Caco-2 (cell line): Measurements from ENCODE around the gene ADAM15. TPM values are rescaled to one million over a fixed set of nuclear protein-coding genes. Genes with fewer than 3 reads are reported as not detected.

ENCODE experiments used
- BruUV-seq: library from RNA; stranded (reverse); fragments of 400-500 nt; replicated peaks from 2 replicates; lab custom pipeline; 2021; lab: Mats Ljungman, UMichigan
- CTCF ChIA-PET: fragments of 300-600 bp; sonication (Branson Sonifier 250); formaldehyde crosslinking; loops from one replicate; lab custom pipeline; 2022; ENCODE audit warnings: antibody characterized with exemption; lab: Charles Lee
- POLR2A ChIA-PET: fragments of 300-600 bp; sonication (Branson Sonifier 250); formaldehyde crosslinking; loops from one replicate; lab custom pipeline; 2022; ENCODE audit warnings: antibody characterized with exemption; lab: Charles Lee
- DNase-seq, 2 experiments: peaks; one replicate each; pipeline versions ENCODE4 v3.0.0 to v3.0.0-alpha.2; 2020 to 2022
- H3K27me3 ChIP-seq: replicated peaks from 2 replicates; pipeline ENCODE4 v1.6.0; 2011; ENCODE audit warnings: low read length; ENCODE audit not compliant: control insufficient read depth, insufficient read depth
- H3K36me3 ChIP-seq: 2 replicates; pipeline ENCODE4 v1.5.1; 2011; ENCODE audit warnings: low read length; ENCODE audit not compliant: control insufficient read depth, insufficient read depth
- H3K4me1 ChIP-seq: fragments of 250-450 bp; sonication (Bioruptor Pico); 2 replicates; pipeline ENCODE4 v1.5.1; 2020; ENCODE audit warnings: mild to moderate bottlenecking
- H3K4me3 ChIP-seq: 2 replicates; pipeline ENCODE4 v1.5.1; 2011; ENCODE audit warnings: low read depth, mild to moderate bottlenecking, control low read depth, low read length
- H3K9me3 ChIP-seq: fragments of 250-450 bp; sonication (Bioruptor Pico); 2 replicates; pipeline ENCODE4 v1.5.1; 2020; ENCODE audit warnings: mild to moderate bottlenecking, moderate library complexity
- H3K27ac Mint-ChIP-seq: one replicate; pipeline ENCODE4 v1.8.0; 2022; ENCODE audit warnings: mixed read lengths; ENCODE audit not compliant: unreplicated experiment
- H3K27me3 Mint-ChIP-seq: one replicate; pipeline ENCODE4 v1.8.0; 2022; ENCODE audit warnings: mixed read lengths; ENCODE audit not compliant: insufficient read depth, unreplicated experiment
- H3K36me3 Mint-ChIP-seq: one replicate; pipeline ENCODE4 v1.8.0; 2022; ENCODE audit warnings: mild to moderate bottlenecking, mixed read lengths; ENCODE audit not compliant: insufficient read depth, unreplicated experiment
- H3K4me1 Mint-ChIP-seq: one replicate; pipeline ENCODE4 v1.8.0; 2022; ENCODE audit warnings: low read depth, mixed read lengths; ENCODE audit not compliant: unreplicated experiment
- H3K4me3 Mint-ChIP-seq: one replicate; pipeline ENCODE4 v1.8.0; 2022; ENCODE audit warnings: mild to moderate bottlenecking, moderate library complexity, mixed read lengths; ENCODE audit not compliant: unreplicated experiment
- H3K9me3 Mint-ChIP-seq: one replicate; pipeline ENCODE4 v1.8.0; 2022; ENCODE audit warnings: mixed read lengths; ENCODE audit not compliant: unreplicated experiment
- intact Hi-C: fragments of 100-400 bp; cut with micrococcal nuclease; formaldehyde crosslinking; loops from one replicate; pipeline ENCODE4 v1.10.0; 2022; ENCODE audit not compliant: unreplicated experiment
- total RNA-seq: library from RNA; stranded (reverse); gene quantifications from 2 replicates; pipeline ENCODE4 v1.2.3, GENCODE V29; 2022
- TF ChIP-seq, protein P1 (sequence below), 2 experiments: fragments of 200-600 bp in 1 of 2; IDR thresholded peaks; 1 replicate in 1 of 2; 2 replicates in 1 of 2; pipeline versions ENCODE4 v1.5.1 to v1.8.0; 2011 to 2022; ENCODE audit warnings: antibody characterized with exemption in 1 of 2, control low read depth in 1 of 2, inconsistent platforms in 1 of 2, low read depth in 1 of 2, low read length in 1 of 2, mild to moderate bottlenecking in 1 of 2, moderate library complexity in 1 of 2; ENCODE audit not compliant: insufficient read depth in 1 of 2, severe bottlenecking in 1 of 2, unreplicated experiment in 1 of 2

ADAM15 gene
- total RNA-seq, 1 experiment from 2014 or later: 44.0 TPM

DNA sequence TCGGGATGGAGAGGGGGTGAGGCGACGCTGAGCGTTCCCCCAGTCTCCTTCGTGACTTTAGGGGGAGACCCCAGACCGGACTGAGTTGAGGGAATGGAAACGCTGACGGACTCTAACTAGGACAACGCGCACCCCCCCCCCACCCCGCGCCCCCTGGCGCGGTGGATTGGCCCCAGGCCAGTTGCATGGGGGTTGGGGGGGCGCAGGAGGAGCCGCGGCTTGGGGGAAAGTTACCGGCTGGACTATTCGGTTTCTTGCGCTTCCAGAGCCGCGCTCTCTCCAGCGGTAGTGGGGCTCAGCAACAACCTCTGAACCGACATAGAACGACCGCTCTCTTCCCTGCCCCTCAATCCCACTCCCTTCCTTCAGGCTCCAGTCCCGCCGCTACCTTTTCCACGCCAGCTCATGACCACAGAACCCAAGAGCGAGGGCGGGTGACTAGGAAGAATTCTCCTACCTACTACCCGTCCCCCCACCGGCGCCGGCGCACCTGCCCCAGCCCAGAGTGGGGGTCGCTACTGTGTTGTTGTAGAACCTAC, 47.8 kb upstream of the ADAM15 start:
- no TSS peak for BruUV-seq

DNA sequence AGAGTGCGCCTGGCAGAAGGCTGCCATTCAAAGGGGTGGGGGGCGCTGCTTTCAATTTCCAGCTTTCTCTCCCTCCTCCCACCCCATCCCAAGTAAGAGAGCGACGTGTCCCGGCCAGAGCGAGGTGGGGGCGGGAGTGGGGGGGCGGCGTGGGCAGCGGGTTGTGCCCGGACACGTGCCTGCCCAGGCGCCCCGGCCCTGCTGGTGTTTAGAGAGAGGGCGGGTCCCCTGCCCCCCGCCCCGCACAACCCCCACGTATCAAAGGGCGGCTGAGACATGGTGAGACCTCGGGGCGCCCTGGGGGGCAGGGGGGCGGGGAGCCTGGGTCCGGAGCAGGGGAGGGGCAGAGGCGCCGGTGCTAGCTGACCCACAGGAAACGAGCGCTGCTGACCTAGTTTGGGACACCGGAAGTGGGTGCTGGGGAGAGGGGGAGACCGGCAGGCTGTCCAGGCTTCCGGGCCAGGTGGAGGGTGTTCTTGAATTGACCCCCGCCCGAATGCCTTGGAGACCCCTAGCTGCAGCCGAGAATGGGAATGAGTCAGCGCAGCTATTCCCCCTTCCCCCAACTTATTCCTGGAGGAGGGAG, 47.3 kb upstream of the ADAM15 start:
- DNase-seq: peak; percentile 58 to 76
- H3K4me1 Mint-ChIP-seq: peaks cover 20% of the 10 kb centered on the region
- H3K36me3 Mint-ChIP-seq: peaks cover 49% of the 10 kb centered on the region
- peak overlapping the region; percentile 98 for H3K4me3 ChIP-seq
- no peaks in the 10 kb centered on the region for H3K27me3 ChIP-seq
- TF ChIP-seq, protein P1, sequence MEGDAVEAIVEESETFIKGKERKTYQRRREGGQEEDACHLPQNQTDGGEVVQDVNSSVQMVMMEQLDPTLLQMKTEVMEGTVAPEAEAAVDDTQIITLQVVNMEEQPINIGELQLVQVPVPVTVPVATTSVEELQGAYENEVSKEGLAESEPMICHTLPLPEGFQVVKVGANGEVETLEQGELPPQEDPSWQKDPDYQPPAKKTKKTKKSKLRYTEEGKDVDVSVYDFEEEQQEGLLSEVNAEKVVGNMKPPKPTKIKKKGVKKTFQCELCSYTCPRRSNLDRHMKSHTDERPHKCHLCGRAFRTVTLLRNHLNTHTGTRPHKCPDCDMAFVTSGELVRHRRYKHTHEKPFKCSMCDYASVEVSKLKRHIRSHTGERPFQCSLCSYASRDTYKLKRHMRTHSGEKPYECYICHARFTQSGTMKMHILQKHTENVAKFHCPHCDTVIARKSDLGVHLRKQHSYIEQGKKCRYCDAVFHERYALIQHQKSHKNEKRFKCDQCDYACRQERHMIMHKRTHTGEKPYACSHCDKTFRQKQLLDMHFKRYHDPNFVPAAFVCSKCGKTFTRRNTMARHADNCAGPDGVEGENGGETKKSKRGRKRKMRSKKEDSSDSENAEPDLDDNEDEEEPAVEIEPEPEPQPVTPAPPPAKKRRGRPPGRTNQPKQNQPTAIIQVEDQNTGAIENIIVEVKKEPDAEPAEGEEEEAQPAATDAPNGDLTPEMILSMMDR (IDR thresholded peaks at IDR 0.05; ENCODE audit: insufficient read depth in 1 of 2, low read depth in 1 of 2, low read length in 1 of 2, severe bottlenecking in 1 of 2, unreplicated experiment in 1 of 2): no peak
- H3K9me3 Mint-ChIP-seq: no peaks in the 10 kb centered on the region
- H3K27me3 Mint-ChIP-seq: no peaks in the 10 kb centered on the region
- BruUV-seq: no TSS peak
- peaks cover 43% of the 10 kb centered on the region for H3K4me1 ChIP-seq
- intact Hi-C loops: loop anchor here (5.0 kb wide), 2 partner anchors 78 to 123 kb away; partner anchors contain the start of gene EFNA1
- peak overlapping the region; percentile 88 for H3K27ac Mint-ChIP-seq
- peak overlapping the region; percentile 96 for H3K4me3 Mint-ChIP-seq
- peaks cover 4% of the 10 kb centered on the region for H3K36me3 ChIP-seq
- ChIA-PET CTCF (interaction anchor here (0.5 to 3.2 kb wide), 3 partner anchors 14 to 23 kb away, joined by 5 to 16 read pairs (median 7); no protein-coding TSS in a partner anchor), POLR2A (interaction anchor here (1.0 to 2.3 kb wide), 2 partner anchors 30 to 47 kb away, joined by 3 to 7 read pairs; no protein-coding TSS in a partner anchor)
- no peaks in the 10 kb centered on the region for H3K9me3 ChIP-seq

More for the DNA sequence above, 47.8 kb upstream of the ADAM15 start:
- Histone ChIP-seq H3K4me3 (peak overlapping the region; percentile 98), H3K27me3 (no peaks in the 10 kb centered on the region), H3K36me3 (peaks cover 4% of the 10 kb centered on the region), H3K4me1 (peaks cover 39% of the 10 kb centered on the region), H3K9me3 (no peaks in the 10 kb centered on the region)
- H3K27ac Mint-ChIP-seq: peak overlapping the region; percentile 88
- POLR2A ChIA-PET: interaction anchor here (1.0 to 2.3 kb wide), 5 partner anchors 20 to 47 kb away, joined by 3 to 7 read pairs (median 5); partner anchors contain the start of gene FLAD1
- peak overlapping the region; percentile 96 for H3K4me3 Mint-ChIP-seq
- peaks cover 47% of the 10 kb centered on the region for H3K36me3 Mint-ChIP-seq
- peak in 1 of 2 experiments; percentile 42 for DNase-seq
- TF ChIP-seq, protein P1 (IDR thresholded peaks at IDR 0.05; ENCODE audit: insufficient read depth in 1 of 2, low read depth in 1 of 2, low read length in 1 of 2, severe bottlenecking in 1 of 2, unreplicated experiment in 1 of 2): no peak
- intact Hi-C loops: loop anchor here (5.0 kb wide), 2 partner anchors 79 to 124 kb away; partner anchors contain the start of gene EFNA1
- CTCF ChIA-PET: interaction anchor here (0.5 to 3.2 kb wide), 4 partner anchors 14 to 82 kb away, joined by 3 to 16 read pairs (median 4); no protein-coding TSS in a partner anchor
- H3K9me3 Mint-ChIP-seq: no peaks in the 10 kb centered on the region
- H3K4me1 Mint-ChIP-seq: peaks cover 23% of the 10 kb centered on the region
- H3K27me3 Mint-ChIP-seq: no peaks in the 10 kb centered on the region

DNA sequence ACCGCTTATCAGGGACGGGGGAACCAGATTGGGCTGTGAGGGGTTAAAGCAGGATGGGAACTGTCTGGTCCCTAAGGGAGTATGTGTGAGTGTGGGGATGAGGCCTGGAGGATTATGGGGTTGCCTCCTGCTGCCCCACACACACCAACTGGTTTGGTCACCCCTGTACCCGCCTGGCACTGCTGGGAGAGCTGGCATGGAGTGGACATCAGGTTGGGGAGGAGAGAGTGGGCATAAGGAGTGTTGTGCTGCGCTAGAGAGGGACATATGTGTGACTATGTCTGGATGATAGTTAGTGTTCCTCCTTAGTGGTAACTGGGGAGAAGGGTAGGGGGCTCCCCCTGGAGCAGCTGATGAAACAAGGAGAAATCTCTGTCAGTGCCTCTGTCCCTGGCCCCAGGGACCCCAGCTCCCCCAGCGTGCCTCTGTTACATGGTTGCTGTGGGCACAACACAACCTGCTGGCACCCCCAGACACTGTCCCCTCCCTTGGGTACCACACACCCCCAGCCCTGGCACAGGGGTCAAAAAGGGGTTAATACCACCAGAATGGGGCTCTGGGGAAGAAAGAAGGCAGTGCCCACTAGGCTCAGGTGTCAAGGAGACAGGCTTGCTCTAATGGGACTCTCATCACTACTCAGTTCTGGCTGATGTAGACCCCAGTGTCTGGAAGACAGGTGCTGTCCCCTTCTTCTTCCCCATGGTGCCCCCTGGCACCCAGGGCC, 46.6 kb upstream of the ADAM15 start:
- Mint-ChIP-seq H3K4me1 (peaks cover 18% of the 10 kb centered on the region), H3K4me3 (peak overlapping the region; percentile 96), H3K27me3 (no peaks in the 10 kb centered on the region), H3K36me3 (peaks cover 47% of the 10 kb centered on the region), H3K9me3 (no peaks in the 10 kb centered on the region), H3K27ac (peak overlapping the region; percentile 88)
- Histone ChIP-seq H3K4me1 (peaks cover 45% of the 10 kb centered on the region), H3K9me3 (no peaks in the 10 kb centered on the region), H3K36me3 (peaks cover 4% of the 10 kb centered on the region), H3K27me3 (no peaks in the 10 kb centered on the region), H3K4me3 (peak overlapping the region; percentile 98)
- TF ChIP-seq, protein P1 (IDR thresholded peaks at IDR 0.05; ENCODE audit: insufficient read depth in 1 of 2, low read depth in 1 of 2, low read length in 1 of 2, severe bottlenecking in 1 of 2, unreplicated experiment in 1 of 2): no peak
- BruUV-seq: TSS peak; percentile 5
- ChIA-PET POLR2A (no interaction called here), CTCF (interaction anchor here (3.2 kb wide), 1 partner anchor 13 kb away, joined by 16 read pairs; no protein-coding TSS in a partner anchor)
- no peak for DNase-seq
- intact Hi-C loops: loop anchor here (5.0 kb wide), 2 partner anchors 78 to 123 kb away; partner anchors contain the start of gene EFNA1
